GM19372 (cell line): Measurements from ENCODE around the gene EML6.
"Not testable (repeated sequence)": the region's sequence is repeated elsewhere in the genome, so short reads cannot be mapped to it uniquely, and the experiment has no call there.

Source experiments
- ATAC-seq: cut with Tn5 transposase; IDR thresholded peaks from one replicate; pipeline ENCODE4 v1.9.1; 2021; ENCODE audit warnings: mild to moderate bottlenecking, low read depth, moderate library complexity; ENCODE audit not compliant: unreplicated experiment

EML6 gene

DNA sequence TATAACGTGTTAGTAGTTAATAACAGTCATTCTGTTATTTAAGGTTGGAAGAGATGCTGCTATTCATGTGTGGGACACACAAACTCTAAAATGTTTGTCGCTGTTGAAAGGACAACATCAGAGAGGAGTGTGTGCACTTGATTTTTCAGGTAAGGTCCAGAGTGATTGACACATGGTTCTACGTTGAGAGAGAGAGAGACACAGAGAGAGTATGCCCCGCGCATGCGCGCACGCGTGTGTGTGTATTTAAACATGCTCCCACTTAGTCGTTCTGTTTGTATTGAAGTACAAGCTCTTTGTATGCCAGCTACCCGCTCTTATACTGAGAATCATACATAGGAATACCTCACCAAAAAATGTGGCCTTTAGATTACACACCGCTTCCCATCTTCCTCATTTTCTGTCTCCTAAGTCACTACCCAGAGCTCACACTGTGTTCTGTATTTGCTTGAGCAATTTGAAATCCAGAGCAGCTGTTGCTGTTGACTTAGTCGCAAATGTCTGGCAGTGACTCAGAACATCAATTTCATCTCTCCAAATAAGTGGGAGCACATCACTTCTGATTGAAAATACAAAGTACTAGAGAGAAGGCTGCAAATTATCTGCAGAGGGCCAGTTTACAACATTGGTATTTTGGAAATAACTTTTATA lies 148.1 kb downstream of the EML6 start:
- ATAC-seq = no peak

DNA sequence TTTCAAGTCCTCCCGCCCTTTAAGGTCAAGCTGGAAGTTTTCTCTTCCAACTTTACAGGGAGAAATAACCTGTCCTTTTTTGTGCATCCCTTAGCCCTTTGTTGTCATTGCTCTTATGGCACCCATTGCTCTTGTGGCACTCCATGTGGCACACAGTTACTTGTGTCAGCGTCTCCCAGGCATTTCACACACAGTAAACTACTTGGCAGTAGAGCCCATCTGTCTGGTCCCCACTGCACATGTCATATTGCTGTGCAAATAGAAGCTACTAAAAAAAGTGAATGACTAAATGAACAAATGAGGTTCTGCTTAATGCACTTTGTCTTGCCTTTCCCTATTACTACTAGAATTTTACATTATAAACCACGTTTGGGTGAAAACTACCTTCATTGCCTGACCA lies 149.3 kb downstream of the EML6 start:
- ATAC-seq = no peak

- ATAC-seq = not testable (repeated sequence)
These were observed 149.8 kb downstream of the EML6 start for GRCh38 chr2:54873236-54873635.

DNA sequence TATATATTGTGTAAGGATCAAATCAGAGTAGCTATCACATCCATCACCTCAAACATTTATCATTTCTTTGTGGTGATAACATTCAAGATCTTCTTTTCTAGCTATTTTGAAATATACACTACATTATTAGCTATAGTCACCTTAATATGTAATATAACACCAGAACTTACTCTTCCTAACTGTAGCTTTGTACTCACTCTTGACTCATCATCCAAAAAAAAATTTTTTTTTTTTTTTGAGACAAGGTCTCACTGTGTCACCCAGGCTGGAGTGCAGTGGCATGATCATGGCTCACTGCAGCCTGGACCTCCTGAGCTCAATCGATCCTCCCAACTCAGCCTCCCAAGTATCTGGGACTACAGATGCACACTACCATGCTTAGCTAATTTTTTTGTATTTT lies 153.3 kb downstream of the EML6 start:
- ATAC-seq = no peak

- no peak for ATAC-seq
These were observed 154.7 kb downstream of the EML6 start for GRCh38 chr2:54878182-54878581.

DNA sequence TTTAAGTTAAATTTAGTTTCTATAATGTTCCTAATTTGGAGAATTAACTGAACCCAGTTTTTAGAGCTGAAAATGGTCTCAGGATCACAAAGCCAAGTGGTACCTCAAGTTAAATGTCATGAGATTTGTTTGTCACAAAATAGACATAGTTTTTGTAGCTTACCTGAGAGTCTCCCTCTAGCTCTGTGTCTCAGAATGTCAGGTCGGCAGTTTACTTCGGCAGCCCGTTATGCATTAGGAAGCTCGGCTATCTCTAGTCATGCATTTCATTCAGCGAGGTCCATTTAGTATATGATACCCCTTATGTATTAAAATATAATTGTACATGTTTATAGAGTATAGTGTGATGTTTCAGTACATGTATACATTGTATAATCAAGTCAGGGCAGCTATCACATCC lies 155.6 kb downstream of the EML6 start:
- no peak for ATAC-seq

DNA sequence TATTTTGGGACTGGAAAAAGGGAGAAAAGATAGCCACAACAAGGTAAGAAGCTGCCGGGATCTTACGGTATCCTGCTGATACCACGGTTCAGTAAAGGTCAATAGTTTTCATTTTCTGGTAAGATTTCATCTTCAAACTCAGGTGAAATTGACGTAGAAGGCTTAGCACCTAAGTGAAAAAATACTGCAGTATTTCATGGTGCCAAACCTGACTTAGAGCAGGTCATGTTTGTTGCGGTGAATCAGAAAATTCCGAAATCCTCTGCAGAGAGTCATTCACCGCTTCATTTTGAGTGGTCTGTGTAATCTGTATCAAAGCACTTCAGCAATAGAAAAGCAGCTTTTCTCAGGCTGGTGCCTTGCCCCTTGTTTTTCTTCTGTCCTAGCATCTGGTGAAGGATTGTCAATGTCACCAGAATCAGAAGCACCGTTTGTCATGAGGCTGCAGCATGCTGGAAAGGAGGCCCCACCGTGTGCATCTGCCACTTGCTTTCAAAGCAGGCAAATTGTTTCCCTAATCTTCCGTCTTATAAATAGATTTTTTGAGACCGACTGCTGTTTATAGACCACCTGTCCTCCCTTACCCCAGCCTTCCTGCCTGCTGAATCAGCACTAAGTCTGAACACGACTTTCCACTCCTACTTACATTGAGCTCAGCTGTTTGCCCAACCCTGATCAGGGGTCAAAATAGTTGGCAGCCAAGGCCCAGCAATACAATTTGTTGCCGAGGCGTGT lies 156.3 kb downstream of the EML6 start:
- ATAC-seq = no peak

GRCh38 chr2:54880428-54880827 lies 157.0 kb downstream of the EML6 start:
- ATAC-seq = no peak

DNA sequence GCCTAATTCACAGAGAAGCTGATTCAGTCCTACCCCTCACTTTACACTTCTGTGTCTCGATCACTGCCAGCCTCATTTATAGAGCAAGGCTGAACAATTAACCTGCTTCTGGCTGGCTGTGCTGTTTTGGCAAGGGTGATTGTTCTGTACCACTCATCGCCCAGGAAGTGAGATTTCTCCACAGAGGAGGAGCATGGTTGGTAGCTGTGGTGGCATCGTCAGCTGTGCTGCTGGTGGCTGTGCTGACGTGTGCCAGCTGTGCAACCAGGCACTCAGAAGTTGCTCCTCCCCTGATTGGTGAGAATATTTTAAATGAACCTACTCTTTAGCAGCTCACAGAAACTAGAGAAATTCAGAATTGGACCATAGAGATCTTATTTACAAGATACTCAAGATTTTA lies 158.3 kb downstream of the EML6 start:
- no peak for ATAC-seq

DNA sequence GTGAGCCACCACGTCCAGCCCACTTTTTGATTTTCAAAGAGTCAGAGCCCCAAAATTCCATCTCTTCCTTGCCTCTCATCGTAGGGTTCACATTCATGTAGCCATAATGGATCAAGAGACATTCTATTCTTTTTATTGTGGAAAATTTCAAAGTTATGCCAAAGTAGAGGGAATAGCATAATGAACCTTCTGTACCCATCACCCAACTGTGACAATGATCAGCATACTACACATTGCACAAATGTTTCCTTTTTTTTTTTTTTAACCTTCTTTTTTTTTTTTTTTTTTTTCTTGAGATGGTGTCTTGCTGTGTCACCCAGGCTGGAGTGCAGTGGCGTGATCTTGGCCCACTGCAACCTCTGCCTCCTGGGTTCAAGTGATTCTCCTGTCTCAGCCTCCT lies 162.4 kb downstream of the EML6 start:
- ATAC-seq = no peak

GRCh38 chr2:54887850-54888545 lies 164.5 kb downstream of the EML6 start:
- no peak for ATAC-seq

DNA sequence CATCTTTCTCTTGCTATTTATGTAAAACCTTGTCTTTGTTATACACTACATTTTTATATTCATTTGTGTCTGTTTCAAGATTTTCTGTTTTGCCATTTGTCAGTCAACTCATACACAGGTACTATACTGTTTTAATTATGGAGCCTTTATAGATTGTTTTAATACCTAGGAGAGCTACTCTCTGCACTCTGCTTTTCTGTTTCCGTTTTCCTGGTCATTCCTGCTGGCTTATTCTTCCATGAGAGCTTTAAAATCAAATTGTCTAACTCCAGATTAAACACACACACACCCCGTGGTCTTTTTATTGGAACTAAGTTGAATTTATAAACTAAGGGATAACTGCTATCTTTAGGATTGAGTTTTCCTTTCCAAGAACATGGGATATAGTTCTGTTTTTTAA lies 165.6 kb downstream of the EML6 start:
- no peak for ATAC-seq

- no peak for ATAC-seq
These were observed 168.4 kb downstream of the EML6 start for GRCh38 chr2:54891909-54892308.

GRCh38 chr2:54894467-54894866 lies 171.0 kb downstream of the EML6 start:
- no peak for ATAC-seq

GRCh38 chr2:54895730-54896129 lies 172.3 kb downstream of the EML6 start:
- ATAC-seq = no peak

GRCh38 chr2:54897420-54898310 lies 174.2 kb downstream of the EML6 start:
- no peak for ATAC-seq

DNA sequence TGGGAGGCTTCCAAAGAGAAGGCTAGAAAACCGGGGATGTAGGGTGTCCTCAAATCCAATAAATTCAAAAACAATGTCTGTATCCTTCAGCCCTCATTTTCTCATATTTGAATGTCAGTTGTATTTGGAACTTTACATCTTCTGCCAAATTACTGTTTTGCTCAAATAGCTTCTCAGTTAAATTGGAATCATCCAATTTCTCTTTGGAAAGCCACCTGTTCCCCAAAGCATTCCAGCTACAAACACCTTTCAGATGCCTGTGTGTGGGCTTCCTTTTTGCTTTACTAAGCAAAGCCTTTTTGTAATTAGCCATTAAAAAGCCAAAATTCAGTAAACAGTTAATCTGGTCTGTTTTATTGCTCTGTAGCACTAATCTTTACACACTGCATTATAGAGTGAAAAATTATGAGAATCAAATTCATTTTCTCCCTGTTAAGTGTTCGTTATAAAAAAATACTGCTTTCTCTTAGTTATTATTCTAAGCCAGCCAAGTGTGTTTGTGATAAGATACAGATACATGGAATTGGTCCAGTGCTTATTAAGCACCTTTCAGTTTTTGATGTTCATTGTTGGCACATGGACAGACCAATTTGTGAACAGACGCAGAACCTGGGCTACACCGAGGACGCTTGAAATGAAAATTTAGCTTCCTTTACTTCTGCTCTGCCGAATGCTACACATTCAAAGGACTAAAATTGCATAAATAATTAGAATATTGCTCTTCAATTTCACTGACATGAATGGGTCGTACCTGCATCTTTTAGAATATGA lies 175.2 kb downstream of the EML6 start:
- no peak for ATAC-seq

DNA sequence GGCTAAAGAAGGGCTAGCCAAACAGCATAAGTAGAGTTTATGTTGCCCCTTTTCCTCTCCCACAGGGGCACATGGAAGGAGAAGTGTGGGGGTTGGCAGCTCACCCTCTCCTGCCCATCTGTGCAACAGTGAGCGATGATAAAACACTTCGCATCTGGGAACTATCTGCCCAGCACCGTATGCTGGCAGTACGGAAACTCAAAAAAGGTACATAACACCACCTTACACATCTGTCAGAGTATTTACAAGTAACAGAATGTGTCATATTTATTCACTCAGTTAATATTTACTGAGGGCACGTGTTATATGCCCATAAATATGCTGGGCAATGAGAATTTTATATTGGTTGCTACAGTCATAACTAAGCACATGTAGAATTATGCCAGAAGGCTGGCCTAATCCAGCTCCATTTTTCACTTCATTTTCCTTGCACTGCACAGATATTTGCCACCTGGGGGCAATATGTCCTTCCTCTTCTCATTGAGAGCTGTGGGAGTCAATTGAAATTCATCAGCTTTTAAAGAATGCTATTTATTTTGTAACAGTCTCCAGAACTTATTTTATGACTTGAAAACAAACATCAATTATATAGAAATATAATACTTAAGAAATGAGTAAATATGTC lies 176.2 kb downstream of the EML6 start:
- ATAC-seq = no peak

GRCh38 chr2:54901224-54901986 lies 177.9 kb downstream of the EML6 start:
- no peak for ATAC-seq
